Left colon (tissue), 2 donors: Measurements from ENCODE around the gene ZBTB20. TPM values are rescaled to one million over a fixed set of nuclear protein-coding genes. Genes with fewer than 3 reads are reported as not detected.
A peak's percentile ranks its signal among the peaks of the same experiment; 100 is the strongest.

Experiments used
- ATAC-seq: fragments of 200-7000 bp; cut with Tn5 transposase; one replicate; pipeline ENCODE4 v1.9.1; 2020; ENCODE audit warnings: mild to moderate bottlenecking, moderate library complexity
- DNase-seq, 2 donors: peaks; one replicate each; pipeline ENCODE4 v3.0.0-alpha.2; 2020
- intact Hi-C, 2 donors: fragments of 100-400 bp; cut with DNase I in 1 of 2; cut with micrococcal nuclease in 1 of 2; formaldehyde crosslinking; loops; one replicate each; pipeline versions ENCODE4 v1.11.2 to v1.14.0; 2022; cut with DNase I, micrococcal nuclease
- total RNA-seq, 2 donors: library from RNA; stranded (reverse); fragmentation: NEBNext Ultra II Directional; extraction: Animal tissue kit (Norgen Biotek cat#: 25700); gene quantifications; one replicate each; pipeline ENCODE4 v1.2.1, GENCODE V29; 2021
- donor health status: DM: no; HTN: no; CAD: no.
- donor health status: DM: yes; HTN: yes; CAD: no.

Gene ZBTB20
- total RNA-seq, 2 donors from 2014 or later, result 27.1 to 27.3 TPM

DNA sequence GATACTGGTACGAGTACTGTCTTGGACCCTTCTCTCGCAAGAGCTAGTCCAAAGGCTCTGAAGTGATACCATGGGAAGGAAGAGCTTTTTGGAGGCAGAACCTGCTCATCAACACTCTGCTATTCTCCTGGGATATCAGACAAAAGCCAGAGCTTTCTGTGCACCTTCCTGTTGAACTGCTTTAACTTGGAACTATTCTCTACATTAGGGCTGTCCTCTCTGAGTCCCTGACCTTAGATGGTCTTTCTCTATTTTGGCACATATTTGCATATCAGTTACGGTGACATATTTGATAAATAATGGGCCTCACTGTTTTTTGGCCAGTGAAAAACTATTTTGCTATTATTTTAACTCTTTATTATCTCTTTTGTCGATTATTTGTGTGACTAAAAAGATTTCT is 706.4 kb downstream of the ZBTB20 start:
- ATAC-seq, result no peak
- no peak for DNase-seq
- intact Hi-C loops, result no loop called here

- intact Hi-C loops, result no loop called here
- ATAC-seq (no peak), DNase-seq (no peak)
Observed at GRCh38 chr3:114439284-114439683, 707.8 kb downstream of the ZBTB20 start.

GRCh38 chr3:114437897-114438296 is 709.2 kb downstream of the ZBTB20 start:
- intact Hi-C loops, result no loop called here
- DNase-seq, result no peak
- no peak for ATAC-seq

- DNase-seq (no peak), ATAC-seq (no peak)
- intact Hi-C loops, result no loop called here
Observed at GRCh38 chr3:114436182-114436581, 710.9 kb downstream of the ZBTB20 start.

GRCh38 chr3:114435386-114436115 is 711.5 kb downstream of the ZBTB20 start:
- intact Hi-C loops, result no loop called here
- no peak for ATAC-seq
- no peak for DNase-seq

GRCh38 chr3:114432310-114432709 is 714.8 kb downstream of the ZBTB20 start:
- no peak for DNase-seq
- intact Hi-C loops, result no loop called here
- ATAC-seq, result no peak

DNA sequence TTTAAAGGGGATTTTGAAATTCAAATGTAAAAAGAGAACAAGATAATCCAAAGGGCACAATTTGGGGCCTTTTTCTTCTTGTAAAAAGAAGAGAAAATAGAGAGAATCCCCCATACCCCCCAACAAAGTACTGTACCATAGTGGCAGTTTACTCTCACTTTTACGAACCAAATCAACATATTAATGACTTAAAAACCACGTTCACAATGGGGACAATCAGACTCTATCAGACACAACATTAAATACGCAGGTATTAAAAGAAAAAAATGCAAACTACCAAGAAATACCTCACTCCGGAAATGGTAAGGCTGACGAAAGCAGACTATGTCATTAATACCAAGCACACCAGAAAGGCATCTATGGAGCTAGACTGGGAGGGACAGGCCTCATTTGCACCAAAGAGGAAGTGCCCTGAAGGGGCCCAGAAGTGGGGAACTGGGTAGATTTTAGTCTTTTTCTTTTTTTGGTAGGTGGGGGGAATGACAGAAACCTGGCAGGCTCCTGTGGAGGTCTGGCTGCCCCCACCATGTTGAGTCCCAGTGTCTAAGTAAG is 719.0 kb downstream of the ZBTB20 start:
- intact Hi-C loops, result no loop called here
- no peak for DNase-seq

GRCh38 chr3:114427285-114428043 is 719.6 kb downstream of the ZBTB20 start:
- intact Hi-C loops, result no loop called here
- DNase-seq (no peak), ATAC-seq (no peak)

More for the DNA sequence above, 719.0 kb downstream of the ZBTB20 start:
- ATAC-seq, result no peak

GRCh38 chr3:114424337-114424736 is 722.8 kb downstream of the ZBTB20 start:
- DNase-seq (no peak), ATAC-seq (no peak)
- intact Hi-C loops, result no loop called here

GRCh38 chr3:114421204-114421603 is 725.9 kb downstream of the ZBTB20 start:
- DNase-seq (no peak), ATAC-seq (no peak)
- intact Hi-C loops, result no loop called here

- intact Hi-C loops, result no loop called here
- no peak for ATAC-seq
Observed at GRCh38 chr3:114420072-114420471, 727.0 kb downstream of the ZBTB20 start.

DNA sequence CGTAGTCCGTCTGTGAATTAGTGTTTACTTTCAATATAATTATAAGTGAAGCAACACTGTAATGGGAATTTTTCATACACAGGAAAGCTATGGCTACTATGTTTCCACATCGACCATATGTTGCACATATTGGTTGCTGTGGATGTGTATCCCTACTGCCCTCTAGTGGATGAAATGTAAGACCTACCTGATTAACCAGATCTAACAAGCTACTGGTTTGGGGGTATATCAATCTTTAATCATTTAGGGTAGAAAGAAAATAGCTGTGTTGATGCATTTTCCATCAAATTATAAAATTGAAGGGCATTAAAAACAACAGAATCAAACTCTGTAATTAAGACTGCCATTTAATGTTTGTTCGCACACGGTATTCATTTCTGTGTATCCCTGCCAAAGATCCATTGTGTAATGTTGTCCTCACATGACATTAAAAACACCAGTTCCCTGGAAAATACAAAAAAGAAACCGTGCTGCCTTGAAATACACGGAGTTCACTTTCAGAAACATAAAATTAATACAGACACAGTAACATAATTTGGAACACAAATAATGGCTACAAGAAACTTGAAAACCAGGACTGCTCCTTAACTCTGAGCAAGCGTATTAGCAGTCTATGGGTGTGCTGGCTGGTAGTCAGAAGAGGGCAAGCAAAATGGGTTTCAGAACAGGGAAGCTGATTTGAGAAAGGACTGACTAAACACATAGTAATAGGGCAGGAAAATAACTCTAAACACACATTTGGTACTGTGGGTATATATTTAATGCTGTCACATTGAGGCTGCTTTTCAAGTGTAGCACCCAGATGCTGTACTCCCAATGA is 728.2 kb downstream of the ZBTB20 start:
- ATAC-seq, result peak; percentile 90
- intact Hi-C loops, result no loop called here
- no peak for DNase-seq

More at GRCh38 chr3:114420072-114420471, 727.0 kb downstream of the ZBTB20 start:
- DNase-seq, result no peak

DNA sequence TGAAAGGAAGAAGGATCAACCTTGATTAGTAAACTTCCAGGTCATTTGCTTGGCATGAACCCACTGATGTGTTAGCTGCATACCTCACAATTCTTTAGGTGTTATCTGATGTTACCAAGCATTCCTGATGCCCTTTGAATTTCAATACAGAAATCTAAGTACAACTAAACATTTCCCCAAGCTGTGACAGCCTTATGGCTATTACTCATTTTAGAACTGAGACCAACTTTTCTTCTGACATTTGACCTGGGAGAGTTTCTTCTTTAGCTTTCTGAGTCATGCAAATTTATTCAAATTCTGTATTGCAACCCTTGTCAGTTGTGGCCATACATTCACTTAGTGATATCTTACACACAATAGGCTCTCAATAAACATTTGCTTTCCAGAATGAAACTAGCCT is 729.0 kb downstream of the ZBTB20 start:
- DNase-seq, result no peak
- ATAC-seq, result no peak
- intact Hi-C loops, result no loop called here

- ATAC-seq (no peak), DNase-seq (no peak)
- intact Hi-C loops, result no loop called here
Observed at GRCh38 chr3:114417675-114418074, 729.4 kb downstream of the ZBTB20 start.

DNA sequence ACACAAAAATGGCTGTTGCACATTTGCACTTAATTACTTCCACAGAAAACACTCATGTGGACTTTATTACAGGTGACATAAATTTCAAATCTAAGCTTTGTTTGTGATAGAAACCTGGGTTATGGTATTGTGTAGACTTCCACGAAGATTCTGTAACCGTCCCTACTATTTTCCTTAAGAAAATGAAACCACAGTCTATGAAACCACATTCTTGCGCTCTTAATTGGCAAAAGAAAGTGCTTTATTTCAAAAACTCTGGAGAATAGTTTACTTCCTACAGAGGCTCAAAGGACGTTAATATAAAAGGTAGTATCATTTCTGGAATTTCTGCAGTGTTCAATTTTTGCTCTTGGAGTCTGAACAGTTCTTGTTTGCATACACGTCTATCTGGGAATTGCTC is 729.8 kb downstream of the ZBTB20 start:
- no peak for DNase-seq
- no peak for ATAC-seq
- intact Hi-C loops, result no loop called here

GRCh38 chr3:114411811-114412803 is 735.0 kb downstream of the ZBTB20 start:
- intact Hi-C loops, result no loop called here
- DNase-seq (no peak), ATAC-seq (no peak)

DNA sequence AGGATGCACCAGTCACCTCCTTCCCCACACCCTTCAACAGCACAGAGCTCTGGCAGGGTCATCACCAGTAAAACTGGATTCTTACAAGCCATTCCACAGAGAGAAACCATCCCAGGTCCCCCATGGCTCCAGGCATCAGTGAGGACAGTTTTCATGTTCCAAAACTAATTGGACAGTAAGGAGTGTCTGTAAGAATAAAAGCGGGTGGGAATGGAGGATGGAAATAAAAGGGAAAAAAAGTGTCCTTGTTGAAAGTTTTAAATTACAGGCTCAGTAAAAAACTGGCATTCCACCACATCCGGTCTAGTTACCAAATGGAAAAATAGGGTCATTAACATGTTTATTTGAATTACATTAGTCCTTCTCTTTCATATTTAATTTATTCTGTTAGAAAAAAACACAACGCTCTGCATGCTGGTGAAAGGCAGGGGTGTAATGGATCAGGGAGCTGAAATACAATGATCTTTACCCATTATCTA is 735.9 kb downstream of the ZBTB20 start:
- intact Hi-C loops, result no loop called here
- no peak for ATAC-seq
- no peak for DNase-seq
